AG10803 (cell line): ENCODE results near the gene ZNF543.
"Not testable (repeated sequence)": the region's sequence is repeated elsewhere in the genome, so short reads cannot be mapped to it uniquely, and the experiment has no call there.

Source experiments
- DNase-seq: peaks from one replicate; pipeline ENCODE4 v3.0.0; 2010; ENCODE audit warnings: low read depth
- H3K4me3 ChIP-seq: 2 replicates; pipeline ENCODE4 v1.5.1; 2011; ENCODE audit warnings: mild to moderate bottlenecking, low read length, control low read depth
- CTCF ChIP-seq: conservative IDR thresholded peaks from 2 replicates; pipeline ENCODE4 v1.5.1; 2011; ENCODE audit warnings: mild to moderate bottlenecking, low read length, control low read depth, inconsistent platforms

The ZNF543 gene

DNA sequence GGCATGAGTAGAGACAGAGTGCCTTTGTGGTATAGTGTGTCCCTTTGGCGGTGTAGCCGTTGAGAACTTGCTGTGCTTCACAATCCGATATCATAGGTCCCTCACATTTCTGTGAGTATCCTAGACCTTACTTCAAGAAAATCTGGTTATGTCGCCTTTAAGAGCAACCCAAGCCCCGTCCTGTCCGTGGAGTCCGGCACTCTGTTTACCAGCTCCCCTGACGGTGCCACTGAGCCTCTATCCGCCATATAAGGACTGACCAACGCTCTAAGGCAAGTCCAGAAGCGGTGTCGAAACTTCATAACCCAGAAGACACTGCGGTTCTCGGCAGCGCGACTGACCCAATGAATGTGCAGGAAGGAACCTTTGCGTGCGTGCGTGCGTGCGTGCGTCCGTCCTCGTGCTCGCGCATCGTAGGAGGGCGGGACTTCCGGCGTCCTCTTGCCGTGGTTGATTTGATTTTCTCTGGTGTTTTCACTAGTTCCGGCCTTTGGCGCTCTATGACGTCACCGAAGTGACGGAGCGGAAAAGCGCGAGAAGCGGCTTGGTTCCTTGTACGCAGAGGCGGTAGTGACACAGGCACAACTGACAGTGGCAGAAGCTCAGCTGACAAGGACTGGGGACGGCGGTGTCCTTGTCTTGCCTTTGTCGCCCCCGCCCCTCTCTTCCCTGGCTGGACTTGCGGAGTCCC, 42.9 kb downstream of the ZNF543 start, which contains the start of the genes TRAPPC2B and ZNF547:
TRAPPC2B (plus strand) TSS at position 555 of the 691 bp plus-strand sequence. CDS start 1,283 bp downstream, outside the sequence.
ZNF547 (plus strand) TSS at position 555 of the 691 bp plus-strand sequence. CDS start 5,005 bp downstream, outside the sequence.
- DNase-seq, result peak; percentile 100
- no peak for TF ChIP-seq CTCF
- peak within 1 kb of the TSS; percentile 86 for H3K4me3 ChIP-seq

- peak overlapping the region; percentile 86 for H3K4me3 ChIP-seq
- peak; percentile 6 for DNase-seq
Measured at GRCh38 chr19:57363688-57364181, 43.5 kb downstream of the ZNF543 start.

DNA sequence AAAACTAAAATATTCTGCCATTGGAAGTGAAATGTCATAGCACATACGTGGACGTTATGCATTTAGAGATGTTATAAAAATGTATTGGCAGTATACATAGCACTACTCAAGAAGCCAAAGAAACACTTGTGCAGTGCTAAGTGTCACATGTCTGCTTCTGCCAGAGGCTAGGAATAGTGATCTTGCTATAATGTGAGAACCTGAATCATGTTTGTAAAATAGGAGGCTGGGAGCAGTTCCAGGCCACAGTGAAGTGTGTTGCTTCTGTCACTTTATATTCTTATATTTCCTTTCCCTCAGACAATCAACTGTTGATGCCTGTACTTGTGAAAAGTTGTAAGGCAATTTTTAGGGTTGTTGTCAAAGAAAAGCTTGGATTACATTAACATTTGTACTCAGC, 46.5 kb downstream of the ZNF543 start:
- DNase-seq, result no peak
- no peak for TF ChIP-seq CTCF

More at GRCh38 chr19:57363688-57364181, 43.5 kb downstream of the ZNF543 start:
- no peak for TF ChIP-seq CTCF

DNA sequence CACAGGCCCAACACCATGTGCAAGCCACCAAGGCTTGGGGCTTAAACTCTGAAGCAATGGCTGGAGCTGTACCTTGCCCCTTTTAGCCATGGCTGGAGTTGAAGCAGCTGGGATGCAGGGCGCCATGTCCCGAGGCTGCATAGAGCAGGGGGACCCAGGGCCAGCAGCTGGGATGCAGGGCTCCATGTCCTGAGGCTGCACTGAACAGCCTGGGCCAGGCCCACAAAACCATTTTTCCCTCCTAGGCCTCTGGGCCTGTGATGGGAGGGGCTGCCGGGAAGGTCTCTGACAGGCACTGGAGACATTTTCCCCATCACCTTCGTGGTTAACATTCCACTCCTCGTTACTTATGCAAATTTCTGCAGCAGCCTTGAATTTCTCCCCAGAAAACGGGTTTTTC, 53.9 kb downstream of the ZNF543 start:
- no peak for TF ChIP-seq CTCF
- no peak overlapping the region for H3K4me3 ChIP-seq
- no peak for DNase-seq

More for the DNA sequence above, 46.5 kb downstream of the ZNF543 start:
- H3K4me3 ChIP-seq, result no peak overlapping the region

DNA sequence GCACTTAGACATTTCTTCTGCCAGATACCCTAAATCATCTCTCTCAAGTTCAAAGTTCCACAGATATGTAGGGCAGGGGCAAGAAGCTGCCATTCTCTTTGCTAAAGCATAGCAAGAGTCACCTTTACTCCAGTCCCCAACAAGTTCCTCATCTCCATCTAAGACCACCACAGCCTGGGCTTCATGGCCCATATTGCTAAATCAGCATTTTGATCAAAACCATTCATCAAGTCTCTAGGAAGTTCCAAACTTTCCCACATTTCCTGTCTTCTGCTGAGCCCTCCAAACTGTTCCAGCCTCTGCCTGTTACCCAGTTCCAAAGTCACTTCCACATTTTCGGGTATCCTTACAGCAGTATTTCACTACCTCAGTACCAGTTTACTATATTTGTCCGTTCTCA, 54.4 kb downstream of the ZNF543 start:
- DNase-seq, H3K4me3 ChIP-seq: not testable (repeated sequence)

- TF ChIP-seq CTCF, result no peak
Measured at GRCh38 chr19:57376151-57376550, 55.9 kb downstream of the ZNF543 start.

GRCh38 chr19:57377498-57378146, 57.4 kb downstream of the ZNF543 start:
- TF ChIP-seq CTCF, result no peak
- H3K4me3 ChIP-seq, result no peak overlapping the region
- no peak for DNase-seq

More at GRCh38 chr19:57376151-57376550, 55.9 kb downstream of the ZNF543 start:
- H3K4me3 ChIP-seq, result no peak overlapping the region
- DNase-seq, result no peak
